ENCODE data around the gene KLHDC3.
A peak's percentile ranks its signal among the peaks of the same experiment; 100 is the strongest.
"Not testable (repeated sequence)": the region's sequence is repeated elsewhere in the genome, so short reads cannot be mapped to it uniquely, and the experiment has no call there.

KLHDC3 gene

GRCh38 chr6:42988486-42989020, 25.5 kb upstream of the KLHDC3 start:
- DNase-seq, result no peak

DNA sequence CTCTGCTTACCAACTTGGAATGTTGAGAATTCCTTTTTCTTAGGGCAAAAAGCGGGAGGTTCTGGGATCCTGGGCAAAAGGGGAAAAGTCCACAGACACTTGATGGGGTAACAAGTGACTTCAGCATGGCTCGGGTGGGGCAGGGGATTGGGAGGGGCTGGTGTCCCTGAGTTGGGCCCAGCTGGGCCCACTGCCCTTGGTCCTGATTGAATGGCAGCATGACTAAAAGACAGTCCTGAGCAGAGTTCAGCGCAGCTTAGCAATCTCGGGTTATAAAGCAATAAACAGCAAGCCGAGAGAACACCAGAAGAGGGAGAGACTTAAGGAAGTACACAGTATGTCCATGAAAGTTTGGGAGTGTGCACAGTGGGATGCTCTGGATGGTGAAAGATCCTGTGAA, 24.1 kb upstream of the KLHDC3 start:
- no peak for DNase-seq

GRCh38 chr6:42993445-42993844, 20.6 kb upstream of the KLHDC3 start:
- DNase-seq, result no peak

DNA sequence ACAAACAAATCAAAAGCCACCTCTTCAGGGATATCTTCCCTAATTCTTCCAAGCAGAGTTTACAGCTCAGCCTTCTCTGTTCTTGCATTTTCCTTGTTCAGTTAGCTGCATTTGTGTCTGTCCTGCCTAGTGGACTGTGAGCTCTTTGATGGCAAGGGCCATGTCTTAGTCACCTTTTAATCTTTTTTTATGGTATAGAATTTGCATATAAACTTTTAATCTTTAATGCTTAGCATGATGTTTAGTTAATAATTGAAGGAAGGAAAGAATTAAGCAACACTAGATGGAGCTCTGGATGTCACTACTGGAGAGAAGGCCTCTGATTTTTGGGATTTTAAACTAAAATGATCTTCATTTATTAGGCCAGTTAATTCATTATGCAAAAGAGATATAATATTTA, 17.5 kb upstream of the KLHDC3 start:
- no peak for DNase-seq

GRCh38 chr6:42998205-42998604, 15.8 kb upstream of the KLHDC3 start:
- not testable (repeated sequence) for DNase-seq

GRCh38 chr6:43001843-43002242, 12.2 kb upstream of the KLHDC3 start:
- no peak for DNase-seq

GRCh38 chr6:43005844-43006243, 8.2 kb upstream of the KLHDC3 start:
- DNase-seq, result no peak

- DNase-seq, result no peak
Measured at GRCh38 chr6:43006251-43006650, 7.8 kb upstream of the KLHDC3 start.

GRCh38 chr6:43007126-43007525, 6.9 kb upstream of the KLHDC3 start:
- DNase-seq, result no peak

GRCh38 chr6:43009124-43009523, 4.9 kb upstream of the KLHDC3 start:
- DNase-seq, result peak; percentile 45

GRCh38 chr6:43011207-43011606, 2.8 kb upstream of the KLHDC3 start:
- no peak for DNase-seq

GRCh38 chr6:43012364-43012763, 1.7 kb upstream of the KLHDC3 start:
- no peak for DNase-seq

DNA sequence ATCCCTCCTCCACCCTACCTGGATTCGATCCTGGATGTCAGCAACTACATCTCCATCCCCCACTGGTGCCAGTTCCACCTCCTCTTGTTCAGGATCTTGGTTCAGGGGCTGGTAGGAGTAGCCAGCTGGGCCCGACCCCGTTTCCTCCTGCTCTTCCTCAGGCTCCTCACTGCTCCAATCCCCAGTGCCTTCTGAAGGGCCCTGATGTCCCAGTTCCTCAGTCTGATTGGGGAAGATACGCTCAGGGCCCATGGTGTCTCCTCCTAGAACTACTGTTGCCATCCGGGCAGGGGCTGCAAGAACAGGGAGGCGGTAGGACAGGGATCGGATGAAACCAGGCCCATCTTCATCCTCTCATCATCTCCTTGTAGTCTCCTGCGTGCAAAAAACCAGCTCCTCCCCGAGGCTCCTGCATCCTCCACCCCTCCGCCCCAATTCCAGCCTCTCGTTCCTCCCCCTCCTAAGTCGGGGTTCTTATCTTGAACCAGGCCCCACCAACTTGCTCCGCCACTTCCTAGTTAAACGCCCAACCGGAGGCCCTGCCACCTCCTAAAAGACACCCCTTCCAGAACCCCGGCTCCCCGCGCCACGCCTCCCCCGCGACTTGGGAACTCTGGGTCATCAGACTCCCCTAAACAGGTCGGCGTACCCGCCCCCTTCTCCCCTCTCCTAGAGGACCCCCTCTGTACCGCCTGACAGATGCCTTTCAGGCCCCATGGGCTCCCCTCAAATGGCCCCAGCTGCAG, 779 bp upstream of the KLHDC3 start:
- no peak for DNase-seq

DNA sequence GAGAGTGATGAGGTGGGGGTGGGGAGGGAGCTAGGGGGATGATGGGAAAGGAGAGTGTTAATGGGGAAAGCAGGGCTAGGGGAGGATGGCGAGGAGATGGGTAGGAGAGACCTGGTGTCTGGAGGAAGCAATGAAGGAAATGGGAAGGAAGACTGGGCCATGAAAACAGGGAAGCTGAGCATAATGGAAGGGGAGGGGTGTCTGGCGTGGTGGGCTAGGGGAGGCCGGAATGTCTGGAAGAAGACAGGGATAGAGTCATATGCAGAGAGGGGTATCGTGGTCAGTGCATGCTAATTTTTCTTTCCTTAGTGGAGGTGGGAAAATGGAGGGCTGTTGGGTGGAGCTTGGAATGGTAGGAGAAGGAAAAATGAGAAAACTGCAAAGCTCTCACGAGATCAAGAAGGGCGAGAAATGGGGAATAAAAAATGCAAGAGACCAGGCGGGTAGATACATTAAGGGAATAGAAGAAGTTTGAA, 423 bp downstream of the KLHDC3 start:
- peak; percentile 50 for DNase-seq

- DNase-seq, result no peak
Measured at GRCh38 chr6:43016176-43016942, 2.3 kb downstream of the KLHDC3 start.

- no peak for DNase-seq
Measured at GRCh38 chr6:43016943-43017334, 2.9 kb downstream of the KLHDC3 start.

GRCh38 chr6:43019152-43019551, 5.1 kb downstream of the KLHDC3 start:
- DNase-seq, result no peak

DNA sequence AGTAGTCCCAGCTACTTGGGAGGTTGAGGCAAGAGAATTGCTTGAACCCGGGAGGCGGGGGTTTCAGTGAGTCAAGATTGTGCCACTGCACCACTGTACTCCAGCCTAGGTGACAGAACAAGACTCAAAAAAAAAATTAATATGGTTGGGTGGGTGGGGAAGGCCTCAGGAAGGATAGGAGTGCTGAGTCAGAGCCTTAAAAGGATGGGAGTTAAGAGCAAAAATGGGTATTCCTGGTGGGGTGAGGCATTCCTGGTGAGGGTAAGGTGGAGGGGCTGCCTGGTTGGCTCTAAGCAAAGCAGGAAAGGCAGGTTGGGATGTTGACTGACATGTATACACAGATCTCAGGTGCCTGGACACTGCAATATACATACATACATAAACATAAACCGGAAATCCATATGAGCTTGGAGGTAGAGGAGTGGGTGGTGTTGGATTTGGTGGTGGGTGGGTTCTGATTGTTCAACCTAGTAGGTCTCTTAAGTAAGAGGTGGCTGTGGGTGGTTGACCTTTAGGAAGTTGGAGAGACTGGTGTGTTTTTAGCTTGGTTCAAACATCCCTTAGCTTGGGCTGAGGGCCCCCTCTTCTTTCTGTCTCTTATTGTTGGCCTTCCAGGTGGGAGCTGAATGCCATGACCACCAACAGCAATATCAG, 6.1 kb downstream of the KLHDC3 start:
- DNase-seq, result no peak

DNA sequence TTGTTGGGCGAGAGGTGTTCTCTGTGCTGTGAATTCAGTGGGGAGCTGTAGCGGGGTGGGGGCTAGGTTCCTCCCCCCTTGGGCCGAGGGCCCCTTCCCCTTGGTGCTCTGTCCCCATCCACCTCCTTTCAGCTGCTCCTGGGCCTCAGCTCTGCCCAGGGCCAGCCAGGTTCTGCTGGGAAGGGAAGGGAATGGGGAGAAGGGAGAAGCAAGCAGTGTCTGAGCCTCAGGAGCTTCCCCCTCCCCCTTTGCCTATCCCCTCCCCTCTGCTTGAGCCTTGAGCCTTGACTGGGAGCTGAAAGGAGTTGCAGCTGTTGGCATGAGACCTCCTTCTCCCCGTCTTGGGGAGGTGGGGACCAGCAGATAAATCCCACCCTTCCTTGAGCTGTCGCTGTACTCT, 6.8 kb downstream of the KLHDC3 start:
- DNase-seq, result peak; percentile 61

DNA sequence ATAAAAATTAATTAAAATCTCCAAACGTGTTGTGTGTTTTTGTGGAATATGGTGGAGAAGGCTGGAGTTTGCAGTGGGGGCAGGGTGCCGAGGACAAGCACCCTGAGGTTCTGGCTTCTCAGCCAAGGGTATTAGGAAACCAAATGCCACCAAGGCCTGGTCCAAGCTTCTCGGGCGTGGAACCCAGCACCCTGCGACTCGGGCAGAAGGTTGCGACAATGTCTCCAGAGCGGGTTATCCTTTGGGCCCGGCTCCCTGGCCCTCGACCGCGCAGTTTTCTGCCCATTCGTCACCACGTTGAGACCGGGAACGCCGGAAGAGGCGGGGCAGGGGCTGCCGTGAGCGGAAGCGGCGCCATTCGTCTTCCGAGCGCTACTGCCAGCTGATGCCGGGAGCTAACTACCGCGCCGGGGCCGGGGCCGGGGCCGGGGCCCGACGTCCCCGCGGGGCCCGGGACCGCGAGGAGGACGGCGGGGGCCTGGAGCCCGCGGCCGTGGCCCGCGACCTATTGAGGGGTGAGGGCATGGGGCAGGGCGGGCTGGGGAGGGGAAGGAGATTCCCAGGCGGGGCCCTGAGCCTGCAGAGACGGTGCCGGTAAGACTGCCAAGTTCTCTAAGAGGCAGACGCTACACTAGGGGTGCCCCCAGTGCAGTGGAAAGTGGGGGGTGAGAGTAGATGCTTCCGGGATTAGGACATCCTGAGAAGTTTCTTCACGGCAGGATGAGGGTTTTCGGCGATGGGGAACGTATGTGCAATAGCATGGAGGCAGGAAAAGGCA, 7.4 kb downstream of the KLHDC3 start, which contains the start of gene RRP36:
TSS of gene RRP36 (plus strand) at position 354 of the 778 bp plus-strand sequence. CDS start at position 386, 32 bp downstream.
- DNase-seq, result peak; percentile 75

DNA sequence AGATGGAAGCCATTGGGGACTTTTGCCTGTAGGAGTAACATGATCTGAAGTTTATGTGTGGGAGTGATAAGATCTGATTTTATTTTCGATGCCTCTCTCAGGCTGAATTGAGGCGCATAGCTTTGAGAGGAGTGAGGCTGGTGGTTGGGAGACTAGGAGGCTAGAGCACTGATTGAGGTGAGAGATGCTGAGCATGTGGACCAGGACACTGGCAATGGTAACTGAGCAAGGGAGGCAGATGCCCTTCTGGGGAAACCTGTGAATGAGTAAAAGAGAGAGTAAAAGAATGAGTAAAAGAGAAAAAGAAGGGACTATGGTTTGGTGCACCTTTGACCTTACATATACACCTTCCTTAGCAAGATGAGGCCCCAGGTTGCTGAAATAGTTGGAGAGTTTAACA, 10.4 kb downstream of the KLHDC3 start:
- DNase-seq, result no peak

DNA sequence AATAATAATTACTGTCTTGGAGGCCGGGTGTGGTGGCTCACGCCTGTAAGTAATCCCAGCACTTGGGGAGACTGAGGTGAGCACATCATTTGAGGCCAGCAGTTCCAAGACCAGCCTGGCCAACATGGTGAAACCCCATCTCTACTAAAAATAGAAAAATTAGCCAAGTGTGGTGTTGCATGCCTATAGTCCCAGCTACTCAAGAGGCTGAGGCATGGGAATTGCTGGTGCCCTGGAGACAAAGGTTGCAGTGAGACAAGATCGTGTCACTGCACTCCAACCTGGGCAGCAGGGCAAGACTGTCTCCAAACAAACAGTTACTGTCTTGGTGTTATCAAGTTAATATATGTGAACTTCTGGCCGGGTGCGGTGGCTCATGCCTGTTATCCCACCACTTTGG, 12.3 kb downstream of the KLHDC3 start:
- no peak for DNase-seq

DNA sequence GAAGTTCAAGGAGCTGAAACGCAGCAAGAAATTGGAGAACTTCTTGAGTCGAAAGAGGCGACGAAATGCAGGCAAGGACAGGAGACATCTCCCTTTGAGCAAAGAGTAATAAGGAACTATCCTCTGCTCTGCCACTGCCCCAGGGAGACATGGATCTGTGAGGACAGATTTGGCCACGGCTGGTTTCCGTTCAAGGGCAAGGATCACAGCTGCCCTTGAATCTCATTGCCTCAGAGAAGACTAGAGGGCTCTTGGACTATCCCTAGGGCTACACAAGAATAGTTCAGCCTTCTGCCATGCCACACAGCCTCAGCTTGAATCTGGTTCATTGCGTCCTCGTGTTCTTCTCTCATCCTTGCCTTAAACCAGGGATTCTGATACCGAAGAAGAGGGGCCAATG, 15.1 kb downstream of the KLHDC3 start:
- DNase-seq, result no peak
